H1 (cell line): Measurements from ENCODE around the gene KCNC2. TPM values are rescaled to one million over a fixed set of nuclear protein-coding genes. Genes with fewer than 3 reads are reported as not detected.

Source experiments
- CTCF ChIA-PET: fragments of 300-600 bp; sonication (Branson Sonifier 250); formaldehyde crosslinking; loops from one replicate; lab custom pipeline; 2021; ENCODE audit not compliant: partially characterized antibody; lab: Charles Lee
- POLR2A ChIA-PET: fragments of 300-600 bp; sonication (Branson Sonifier 250); formaldehyde crosslinking; loops from one replicate; lab custom pipeline; 2021; ENCODE audit warnings: inconsistent platforms; ENCODE audit not compliant: partially characterized antibody; lab: Charles Lee
- DNase-seq, 2 experiments: peaks; one replicate each; pipeline versions ENCODE4 v3.0.0 to v3.0.0-alpha.2; 2010 to 2022; ENCODE audit warnings: low spot score in 2 of 2, low read depth in 1 of 2, mixed read lengths in 1 of 2
- FAIRE-seq: peaks from 2 replicates; lab custom pipeline; 2011; peaks lifted over from hg19 to GRCh38; lab: Jason Lieb, UNC
- H2AFZ ChIP-seq: 2 replicates; pipeline ENCODE4 v1.8.1; 2012; ENCODE audit warnings: low read length, inconsistent platforms
- H2AK5ac ChIP-seq: 2 replicates; pipeline ENCODE4 v1.6.1; 2013; ENCODE audit warnings: low read depth, low read length
- H2BK120ac ChIP-seq: replicated peaks from 2 replicates; pipeline ENCODE3; 2013; ENCODE audit warnings: low read depth, low read length, inconsistent platforms
- H2BK12ac ChIP-seq: 2 replicates; pipeline ENCODE4 v1.6.1; 2013; ENCODE audit warnings: low read depth, low read length
- H2BK15ac ChIP-seq: 2 replicates; pipeline ENCODE4 v1.6.1; 2013; ENCODE audit warnings: low read length
- H2BK20ac ChIP-seq: 2 replicates; pipeline ENCODE4 v1.6.1; 2013; ENCODE audit warnings: low read length
- H2BK5ac ChIP-seq: 2 replicates; pipeline ENCODE4 v1.6.1; 2013; ENCODE audit warnings: low read depth, low read length
- H3K14ac ChIP-seq: 2 replicates; pipeline ENCODE4 v1.6.1; 2013; ENCODE audit warnings: inconsistent platforms; ENCODE audit not compliant: insufficient read length
- H3K18ac ChIP-seq: 2 replicates; pipeline ENCODE4 v1.6.1; 2013; ENCODE audit warnings: low read length; ENCODE audit errors: extremely low read depth
- H3K23ac ChIP-seq: 2 replicates; pipeline ENCODE4 v1.6.1; 2013; ENCODE audit warnings: inconsistent platforms; ENCODE audit not compliant: insufficient read length
- H3K23me2 ChIP-seq: 2 replicates; pipeline ENCODE4 v1.6.1; 2013; ENCODE audit warnings: low read depth, low read length
- H3K27ac ChIP-seq: 2 replicates; pipeline ENCODE4 v1.6.1; 2011; ENCODE audit warnings: low read depth, low read length, inconsistent platforms
- H3K27me3 ChIP-seq, 4 experiments: replicated peaks in 1 of 4; 1 replicate in 1 of 4; 2 replicates in 3 of 4; pipeline versions ENCODE4 v1.6.1 to v1.8.1; 2011 to 2013; ENCODE audit warnings: low read length in 3 of 4, mild to moderate bottlenecking in 3 of 4, inconsistent platforms in 2 of 4, mixed read lengths in 2 of 4, moderate library complexity in 1 of 4; ENCODE audit not compliant: control insufficient read depth in 3 of 4, insufficient read depth in 3 of 4; ENCODE audit errors: extremely low read depth in 1 of 4
- H3K36me3 ChIP-seq, 4 experiments: 2 replicates each; pipeline versions ENCODE4 v1.6.1 to v1.8.1; 2011 to 2013; ENCODE audit warnings: mild to moderate bottlenecking in 4 of 4, low read length in 3 of 4, moderate library complexity in 2 of 4, control low read depth in 1 of 4, inconsistent platforms in 1 of 4; ENCODE audit not compliant: insufficient read depth in 4 of 4, control insufficient read depth in 2 of 4
- H3K4ac ChIP-seq: replicated peaks from 2 replicates; pipeline ENCODE3; 2013; ENCODE audit warnings: low read length, low read depth, mixed read lengths, inconsistent platforms; ENCODE audit not compliant: insufficient read length
- H3K4me1 ChIP-seq, 4 experiments: replicated peaks in 1 of 4; 1 replicate in 1 of 4; 2 replicates in 3 of 4; pipeline versions ENCODE4 v1.6.1 to v1.8.1; 2011 to 2013; ENCODE audit warnings: low read length in 3 of 4, inconsistent platforms in 2 of 4, mixed read lengths in 1 of 4; ENCODE audit not compliant: insufficient read depth in 4 of 4, control insufficient read depth in 3 of 4
- H3K4me2 ChIP-seq, 2 experiments: 2 replicates each; pipeline versions ENCODE4 v1.6.1 to v1.8.1; 2011 to 2013; ENCODE audit warnings: low read depth in 2 of 2, low read length in 2 of 2, control low read depth in 1 of 2, inconsistent platforms in 1 of 2, mild to moderate bottlenecking in 1 of 2; ENCODE audit not compliant: insufficient read depth in 1 of 2
- H3K4me3 ChIP-seq, 4 experiments: fragments of 200-600, 300-600 bp in 1 of 4; sonication (generic), shearing (Covaris generic), sonication (Bioruptor Twin) in 1 of 4; 2 replicates each; pipeline versions ENCODE4 v1.5.1 to v1.8.1; 2011 to 2016; ENCODE audit warnings: low read length in 4 of 4, low read depth in 3 of 4, control low read depth in 2 of 4, inconsistent platforms in 2 of 4, mild to moderate bottlenecking in 2 of 4, mixed read lengths in 1 of 4, moderate library complexity in 1 of 4; ENCODE audit not compliant: insufficient read depth in 2 of 4; ENCODE audit errors: extremely low read depth in 1 of 4
- H3K56ac ChIP-seq: replicated peaks from 2 replicates; pipeline ENCODE3; 2013; ENCODE audit warnings: low read depth, mild to moderate bottlenecking, mixed read lengths, low read length, inconsistent platforms; ENCODE audit not compliant: insufficient read length
- H3K79me1 ChIP-seq: 2 replicates; pipeline ENCODE4 v1.6.1; 2013; ENCODE audit warnings: low read depth, low read length, control low read depth
- H3K79me2 ChIP-seq, 2 experiments: 2 replicates each; pipeline versions ENCODE4 v1.6.1 to v1.8.1; 2012 to 2013; ENCODE audit warnings: low read length in 2 of 2, mild to moderate bottlenecking in 2 of 2, inconsistent platforms in 1 of 2; ENCODE audit not compliant: insufficient read depth in 2 of 2, control insufficient read depth in 1 of 2
- H3K9ac ChIP-seq, 4 experiments: replicated peaks in 1 of 4; 1 replicate in 1 of 4; 2 replicates in 3 of 4; pipeline versions ENCODE4 v1.6.1 to v1.8.1; 2011 to 2013; ENCODE audit warnings: low read depth in 3 of 4, low read length in 3 of 4, control low read depth in 2 of 4, mild to moderate bottlenecking in 2 of 4, moderate library complexity in 2 of 4, inconsistent platforms in 1 of 4; ENCODE audit errors: extremely low read depth in 1 of 4
- H3K9me3 ChIP-seq, 2 experiments: 2 replicates each; pipeline versions ENCODE4 v1.6.1 to v1.8.1; 2012 to 2013; ENCODE audit warnings: mild to moderate bottlenecking in 2 of 2, moderate library complexity in 2 of 2, control low read depth in 1 of 2, inconsistent platforms in 1 of 2, low read depth in 1 of 2, low read length in 1 of 2, mixed read lengths in 1 of 2; ENCODE audit not compliant: insufficient read depth in 2 of 2
- H4K20me1 ChIP-seq, 2 experiments: replicated peaks in 1 of 2; 2 replicates each; pipeline versions ENCODE3 to v1.8.1; 2011 to 2013; ENCODE audit warnings: inconsistent platforms in 2 of 2, low read length in 2 of 2, mild to moderate bottlenecking in 1 of 2; ENCODE audit not compliant: insufficient read depth in 2 of 2, control insufficient read depth in 1 of 2
- H4K5ac ChIP-seq: 2 replicates; pipeline ENCODE4 v1.6.1; 2013; ENCODE audit warnings: low read length, low read depth, mixed read lengths, inconsistent platforms; ENCODE audit not compliant: insufficient read length
- H4K8ac ChIP-seq: 2 replicates; pipeline ENCODE4 v1.8.0; 2013; ENCODE audit warnings: mild to moderate bottlenecking, moderate library complexity, low read length, inconsistent platforms; ENCODE audit not compliant: insufficient read depth; ENCODE audit errors: extremely low read depth
- H4K91ac ChIP-seq: replicated peaks from 2 replicates; pipeline ENCODE3; 2013; ENCODE audit warnings: low read length, mixed read lengths, inconsistent platforms; ENCODE audit not compliant: insufficient read length
- ATF2 ChIP-seq: IDR thresholded peaks from 2 replicates; pipeline ENCODE4 v1.6.1; 2012; ENCODE audit warnings: low read length, inconsistent platforms
- CEBPB ChIP-seq: IDR thresholded peaks from 2 replicates; pipeline ENCODE4 v1.6.1; 2012; ENCODE audit warnings: low read depth, low read length
- CTCF ChIP-seq, 3 experiments: IDR thresholded peaks; 1 replicate in 2 of 3; 2 replicates in 1 of 3; pipeline versions ENCODE4 v1.5.1 to v1.6.1; 2011; ENCODE audit warnings: low read length in 3 of 3, mild to moderate bottlenecking in 3 of 3, inconsistent platforms in 2 of 3, low read depth in 1 of 3, moderate library complexity in 1 of 3; ENCODE audit not compliant: insufficient read depth in 1 of 3; ENCODE audit errors: control extremely low read depth in 1 of 3
- EP300 ChIP-seq, 2 experiments: IDR thresholded peaks; 1 replicate in 1 of 2; 2 replicates in 1 of 2; pipeline ENCODE4 v1.6.1; 2011 to 2012; ENCODE audit warnings: low read depth in 2 of 2, low read length in 2 of 2, mild to moderate bottlenecking in 2 of 2, borderline replicate concordance in 1 of 2, inconsistent platforms in 1 of 2, moderate library complexity in 1 of 2
- GABPA ChIP-seq: IDR thresholded peaks from 2 replicates; pipeline ENCODE4 v1.6.1; 2011; ENCODE audit warnings: mild to moderate bottlenecking, low read length, moderate library complexity, borderline replicate concordance; ENCODE audit not compliant: insufficient read depth
- KDM1A ChIP-seq: fragments of 200-600, 300-600 bp; sonication (generic); IDR thresholded peaks from 2 replicates; pipeline ENCODE4 v1.7.1; 2016; ENCODE audit warnings: mild to moderate bottlenecking, low read length, borderline replicate concordance
- MAX ChIP-seq: IDR thresholded peaks from 2 replicates; pipeline ENCODE4 v1.6.1; 2012; ENCODE audit warnings: inconsistent platforms
- SIN3A ChIP-seq, 2 experiments: IDR thresholded peaks in 1 of 2; conservative IDR thresholded peaks in 1 of 2; 2 replicates each; pipeline ENCODE4 v1.6.1; 2011 to 2012; ENCODE audit warnings: low read length in 2 of 2, improper control_type of control experiment in 1 of 2, low read depth in 1 of 2, mild to moderate bottlenecking in 1 of 2
- SIRT6 ChIP-seq: IDR thresholded peaks from one replicate; pipeline ENCODE4 v1.7.1; 2012; ENCODE audit warnings: low read length, inconsistent platforms
- ZNF274 ChIP-seq: IDR thresholded peaks from 2 replicates; pipeline ENCODE4 v1.7.0; 2012; ENCODE audit warnings: low read length, borderline replicate concordance; ENCODE audit errors: extremely low read depth
- polyA plus RNA-seq, 7 experiments: library from polyadenylated mRNA; depleted of rRNA in 3 of 7; stranded (reverse) in 5 of 7; unstranded in 2 of 7; fragments of >200 nt in 5 of 7; fragments of 200-250 nt in 2 of 7; gene quantifications; 1 replicate in 5 of 7; 2 replicates in 1 of 7; 4 replicates in 1 of 7; pipeline versions ENCODE4 v1.2.1 to v1.2.3, GENCODE V29; 2011 to 2013; ENCODE audit warnings: missing spikeins in 2 of 7, mixed read lengths in 2 of 7
- total RNA-seq: library from RNA; stranded (reverse); fragmentation: NEBNext Ultra II Directional; extraction: Animal tissue kit (Norgen Biotek cat#: 25700); gene quantifications from 2 replicates; pipeline ENCODE4 v1.2.1, GENCODE V29; 2021

KCNC2 gene
- total and polyA plus RNA-seq, 2 of the 8 experiments (the other 6 are each of a cell fraction or from before 2014, with no cell fraction given): 0.03 TPM; not detected in 1

GRCh38 chr12:75239987-75240386 is 30.3 kb upstream of the KCNC2 start:
- Histone ChIP-seq H2BK20ac (no peak overlapping the region), H4K91ac (no peak overlapping the region), H3K9ac (no peak overlapping the region), H2BK120ac (no peak overlapping the region), H4K8ac (no peak overlapping the region), H3K23me2 (no peaks in the 10 kb centered on the region), H3K27ac (no peak overlapping the region), H3K9me3 (no peaks in the 10 kb centered on the region), H3K56ac (no peak overlapping the region), H3K4me3 (no peak overlapping the region), H3K79me2 (no peaks in the 10 kb centered on the region), H3K4ac (no peak overlapping the region), H2BK5ac (no peak overlapping the region), H3K79me1 (no peaks in the 10 kb centered on the region), H3K36me3 (no peaks in the 10 kb centered on the region), H4K20me1 (no peaks in the 10 kb centered on the region), H3K14ac (no peak overlapping the region), H4K5ac (no peak overlapping the region), H3K23ac (no peak overlapping the region), H3K27me3 (no peaks in the 10 kb centered on the region), H3K18ac (no peak overlapping the region), H2AFZ (no peak overlapping the region), H2AK5ac (no peak overlapping the region), H3K4me1 (no peaks in the 10 kb centered on the region), H2BK12ac (no peak overlapping the region), H2BK15ac (no peak overlapping the region), H3K4me2 (no peak overlapping the region)
- ChIA-PET POLR2A (no interaction called here), CTCF (interaction anchor here (1.2 kb wide), 1 partner anchor 30 kb away, joined by 3 read pairs; the partner anchor contains the start of gene KCNC2)
- no peak for DNase-seq
- FAIRE-seq: no peak
- no peak for TF ChIP-seq EP300 (IDR thresholded peaks at IDR 0.05; ENCODE audit: borderline replicate concordance in 1 of 2, low read depth in 2 of 2, low read length in 2 of 2)
- TF ChIP-seq ZNF274: no peak
- no peak for TF ChIP-seq CTCF (IDR thresholded peaks at IDR 0.05; ENCODE audit: control extremely low read depth in 1 of 3, insufficient read depth in 1 of 3, low read depth in 1 of 3, low read length in 3 of 3)
- TF ChIP-seq GABPA: no peak
- no peak for TF ChIP-seq MAX
- no peak for TF ChIP-seq KDM1A
- no peak for TF ChIP-seq CEBPB
- TF ChIP-seq SIRT6: no peak
- no peak for TF ChIP-seq ATF2
- TF ChIP-seq SIN3A (conservative IDR thresholded peaks at IDR 0.05 in 1 of 2, IDR thresholded peaks at IDR 0.05 in 1 of 2; ENCODE audit: low read depth in 1 of 2, low read length in 2 of 2): no peak
